ENCODE measurements around the gene NKD1. TPM values are rescaled to one million over a fixed set of nuclear protein-coding genes. Genes with fewer than 3 reads are reported as not detected.

The NKD1 gene
- total RNA-seq, 2 donors from 2014 or later: 0.66 to 1.3 TPM

DNA sequence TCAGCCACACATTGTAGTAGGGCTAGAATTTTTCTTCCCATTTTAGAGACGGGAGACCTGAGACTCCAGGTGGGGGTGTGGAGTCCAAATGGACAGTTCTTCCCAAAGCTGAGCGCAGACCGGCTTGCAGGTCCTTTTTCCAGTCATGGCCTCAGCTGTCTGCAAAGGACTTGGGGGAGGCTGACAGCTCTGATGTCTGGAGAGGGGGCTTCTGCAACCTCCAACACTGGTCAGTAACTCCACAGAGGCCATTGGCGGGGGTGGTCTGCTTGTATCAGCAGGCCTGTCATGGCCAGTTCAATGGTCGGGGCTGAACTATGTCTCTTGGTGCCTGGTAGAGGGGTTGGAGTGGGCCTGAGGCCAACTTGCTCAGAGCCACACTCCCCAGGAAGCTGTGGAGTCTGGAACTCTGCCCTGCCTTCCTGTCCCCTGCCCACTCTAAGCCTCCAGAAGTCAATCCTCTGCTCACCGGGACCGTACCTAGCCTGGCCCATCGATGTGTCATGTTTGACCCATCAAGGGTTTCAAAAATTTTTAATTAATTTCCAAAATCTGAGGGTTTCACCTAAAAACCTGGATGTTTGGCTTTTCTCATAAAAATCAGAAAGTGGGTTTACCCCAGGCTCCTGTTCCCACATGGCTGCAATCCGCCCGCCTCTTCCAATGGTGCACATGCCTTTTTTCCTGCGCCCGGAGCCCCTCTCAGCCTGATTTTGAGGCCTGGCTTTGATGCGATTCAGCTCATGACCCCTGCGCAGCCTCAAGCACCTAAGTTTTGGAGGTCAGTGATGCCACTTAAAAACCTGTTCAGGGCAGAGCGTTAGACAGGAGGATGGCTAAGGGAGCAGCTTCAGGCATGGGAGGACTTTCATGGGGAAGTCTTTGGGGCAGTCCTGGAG is 93.0 kb downstream of the NKD1 start:
- Mint-ChIP-seq H3K9me3 (no peaks in the 10 kb centered on the region), H3K4me3 (no peak overlapping the region), H3K27me3 (no peaks in the 10 kb centered on the region), H3K27ac (peak overlapping the region; percentile 10), H3K4me1 (peaks cover 8% of the 10 kb centered on the region), H3K36me3 (ENCODE audit: low read depth) (no peaks in the 10 kb centered on the region)
- no peak for ATAC-seq (replicated peaks)

GRCh38 chr16:50641818-50642187 is 93.6 kb downstream of the NKD1 start:
- H3K27ac Mint-ChIP-seq: no peak overlapping the region
- no peaks in the 10 kb centered on the region for H3K9me3 Mint-ChIP-seq
- no peaks in the 10 kb centered on the region for H3K36me3 Mint-ChIP-seq (ENCODE audit: low read depth)
- peaks cover 5% of the 10 kb centered on the region for H3K4me1 Mint-ChIP-seq
- no peaks in the 10 kb centered on the region for H3K27me3 Mint-ChIP-seq
- no peak for ATAC-seq (replicated peaks)
- no peak overlapping the region for H3K4me3 Mint-ChIP-seq

DNA sequence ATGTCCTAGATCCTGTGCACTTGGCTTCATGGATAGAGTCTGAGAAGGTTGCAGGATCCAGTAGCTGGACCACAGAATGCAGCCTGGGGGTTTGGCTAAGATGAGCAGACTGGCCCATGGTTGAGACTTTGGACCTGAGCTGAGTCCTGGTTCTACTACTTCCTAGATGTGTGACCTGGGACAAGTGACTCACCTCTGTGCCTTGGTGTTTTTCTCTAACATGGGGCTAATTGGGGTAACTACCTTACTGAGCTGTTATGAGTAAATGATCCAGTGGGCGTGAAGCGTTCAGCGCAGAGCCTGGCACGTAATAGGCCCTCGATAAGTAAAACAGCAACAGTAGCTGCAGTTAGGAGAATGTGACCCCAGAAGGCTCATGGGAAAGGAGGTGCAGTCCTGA is 94.2 kb downstream of the NKD1 start:
- ATAC-seq (replicated peaks): peak; percentile 96
- no peaks in the 10 kb centered on the region for H3K27me3 Mint-ChIP-seq

GRCh38 chr16:50643192-50643591 is 95.0 kb downstream of the NKD1 start:
- Mint-ChIP-seq H3K4me3 (no peak overlapping the region), H3K27ac (peak overlapping the region; percentile 25), H3K9me3 (no peaks in the 10 kb centered on the region), H3K36me3 (ENCODE audit: low read depth) (no peaks in the 10 kb centered on the region), H3K4me1 (peaks cover 5% of the 10 kb centered on the region), H3K27me3 (no peaks in the 10 kb centered on the region)
- ATAC-seq (replicated peaks): no peak

More for the DNA sequence above, 94.2 kb downstream of the NKD1 start:
- Mint-ChIP-seq H3K36me3 (ENCODE audit: low read depth) (no peaks in the 10 kb centered on the region), H3K4me1 (peaks cover 5% of the 10 kb centered on the region), H3K9me3 (no peaks in the 10 kb centered on the region), H3K27ac (peak overlapping the region; percentile 46), H3K4me3 (no peak overlapping the region)

GRCh38 chr16:50644245-50644644 is 96.0 kb downstream of the NKD1 start:
- Mint-ChIP-seq H3K27ac (no peak overlapping the region), H3K4me1 (peaks cover 5% of the 10 kb centered on the region), H3K27me3 (no peaks in the 10 kb centered on the region), H3K9me3 (no peaks in the 10 kb centered on the region), H3K36me3 (ENCODE audit: low read depth) (no peaks in the 10 kb centered on the region), H3K4me3 (no peak overlapping the region)
- no peak for ATAC-seq (replicated peaks)

GRCh38 chr16:50644729-50645128 is 96.5 kb downstream of the NKD1 start:
- H3K4me1 Mint-ChIP-seq: peaks cover 5% of the 10 kb centered on the region
- H3K4me3 Mint-ChIP-seq: no peak overlapping the region
- H3K27ac Mint-ChIP-seq: peak overlapping the region; percentile 60
- no peaks in the 10 kb centered on the region for H3K36me3 Mint-ChIP-seq (ENCODE audit: low read depth)
- H3K27me3 Mint-ChIP-seq: no peaks in the 10 kb centered on the region
- peak; percentile 28 for ATAC-seq (replicated peaks)
- no peaks in the 10 kb centered on the region for H3K9me3 Mint-ChIP-seq

GRCh38 chr16:50645563-50646220 is 97.5 kb downstream of the NKD1 start:
- H3K4me3 Mint-ChIP-seq: no peak overlapping the region
- no peaks in the 10 kb centered on the region for H3K36me3 Mint-ChIP-seq (ENCODE audit: low read depth)
- H3K27me3 Mint-ChIP-seq: no peaks in the 10 kb centered on the region
- H3K9me3 Mint-ChIP-seq: no peaks in the 10 kb centered on the region
- H3K27ac Mint-ChIP-seq: peak overlapping the region; percentile 60
- peaks cover 5% of the 10 kb centered on the region for H3K4me1 Mint-ChIP-seq
- no peak for ATAC-seq (replicated peaks)

DNA sequence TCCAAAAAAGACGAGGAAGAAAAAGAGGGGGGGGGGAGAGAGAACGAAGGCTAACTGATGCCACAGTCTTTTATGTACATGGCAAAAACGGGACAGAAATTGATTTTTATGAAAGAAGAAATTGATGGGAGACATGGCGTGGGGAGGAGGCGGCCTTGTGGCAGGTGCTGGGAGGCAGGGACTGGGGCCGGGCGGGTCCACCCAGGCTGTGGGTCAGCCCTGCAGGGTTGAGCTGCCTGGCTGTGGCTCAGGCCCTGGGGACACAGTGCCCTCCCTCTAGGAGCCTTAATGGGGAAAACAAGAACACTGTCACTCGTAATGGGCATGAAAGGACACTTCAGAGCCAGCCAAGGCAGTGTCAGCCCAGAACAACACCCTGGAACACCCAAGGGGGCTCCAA is 98.1 kb downstream of the NKD1 start:
- H3K4me3 Mint-ChIP-seq: no peak overlapping the region
- H3K4me1 Mint-ChIP-seq: peaks cover 5% of the 10 kb centered on the region
- H3K27me3 Mint-ChIP-seq: no peaks in the 10 kb centered on the region
- no peak for ATAC-seq (replicated peaks)
- no peaks in the 10 kb centered on the region for H3K9me3 Mint-ChIP-seq
- H3K36me3 Mint-ChIP-seq (ENCODE audit: low read depth): no peaks in the 10 kb centered on the region
- no peak overlapping the region for H3K27ac Mint-ChIP-seq

- H3K4me3 Mint-ChIP-seq: peak overlapping the region; percentile 11
- H3K9me3 Mint-ChIP-seq: peaks cover 5% of the 10 kb centered on the region
- peak; percentile 39 for ATAC-seq (replicated peaks)
- no peak overlapping the region for H3K27ac Mint-ChIP-seq
- no peaks in the 10 kb centered on the region for H3K4me1 Mint-ChIP-seq
- H3K27me3 Mint-ChIP-seq: no peaks in the 10 kb centered on the region
- H3K36me3 Mint-ChIP-seq (ENCODE audit: low read depth): no peaks in the 10 kb centered on the region
These were observed 103.7 kb downstream of the NKD1 start for GRCh38 chr16:50651835-50652438.

DNA sequence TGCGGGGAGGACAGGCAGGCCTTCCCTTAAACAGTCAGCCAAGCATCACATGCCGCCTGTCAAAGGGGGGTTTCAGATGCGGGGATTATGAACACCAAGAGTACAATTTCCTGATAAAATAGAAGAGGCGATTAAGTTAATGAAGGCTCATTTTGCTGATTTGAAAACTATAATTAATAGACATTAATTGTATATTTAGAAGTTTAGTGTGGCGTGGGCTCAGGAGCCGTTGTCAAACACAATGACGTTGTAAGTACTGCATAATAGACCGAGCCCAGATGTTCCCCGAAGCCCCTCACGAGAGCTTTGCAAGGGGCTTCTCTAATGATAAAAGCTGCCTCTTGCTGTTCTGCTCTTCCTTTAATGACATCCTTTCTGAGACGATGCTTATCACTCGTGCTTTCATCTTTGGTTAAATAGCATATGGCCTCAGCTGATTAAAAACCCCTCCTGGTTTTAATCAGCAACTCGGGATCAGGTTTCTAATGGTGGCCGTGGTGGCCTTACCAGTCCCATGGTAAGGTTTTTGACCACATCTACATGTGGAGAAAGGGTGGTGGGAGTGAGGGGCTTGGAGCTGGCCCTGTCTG is 104.7 kb downstream of the NKD1 start:
- no peak for ATAC-seq (replicated peaks)
- Mint-ChIP-seq H3K27me3 (no peaks in the 10 kb centered on the region), H3K9me3 (peaks cover 5% of the 10 kb centered on the region), H3K36me3 (ENCODE audit: low read depth) (no peaks in the 10 kb centered on the region), H3K4me3 (no peak overlapping the region), H3K4me1 (no peaks in the 10 kb centered on the region), H3K27ac (no peak overlapping the region)

DNA sequence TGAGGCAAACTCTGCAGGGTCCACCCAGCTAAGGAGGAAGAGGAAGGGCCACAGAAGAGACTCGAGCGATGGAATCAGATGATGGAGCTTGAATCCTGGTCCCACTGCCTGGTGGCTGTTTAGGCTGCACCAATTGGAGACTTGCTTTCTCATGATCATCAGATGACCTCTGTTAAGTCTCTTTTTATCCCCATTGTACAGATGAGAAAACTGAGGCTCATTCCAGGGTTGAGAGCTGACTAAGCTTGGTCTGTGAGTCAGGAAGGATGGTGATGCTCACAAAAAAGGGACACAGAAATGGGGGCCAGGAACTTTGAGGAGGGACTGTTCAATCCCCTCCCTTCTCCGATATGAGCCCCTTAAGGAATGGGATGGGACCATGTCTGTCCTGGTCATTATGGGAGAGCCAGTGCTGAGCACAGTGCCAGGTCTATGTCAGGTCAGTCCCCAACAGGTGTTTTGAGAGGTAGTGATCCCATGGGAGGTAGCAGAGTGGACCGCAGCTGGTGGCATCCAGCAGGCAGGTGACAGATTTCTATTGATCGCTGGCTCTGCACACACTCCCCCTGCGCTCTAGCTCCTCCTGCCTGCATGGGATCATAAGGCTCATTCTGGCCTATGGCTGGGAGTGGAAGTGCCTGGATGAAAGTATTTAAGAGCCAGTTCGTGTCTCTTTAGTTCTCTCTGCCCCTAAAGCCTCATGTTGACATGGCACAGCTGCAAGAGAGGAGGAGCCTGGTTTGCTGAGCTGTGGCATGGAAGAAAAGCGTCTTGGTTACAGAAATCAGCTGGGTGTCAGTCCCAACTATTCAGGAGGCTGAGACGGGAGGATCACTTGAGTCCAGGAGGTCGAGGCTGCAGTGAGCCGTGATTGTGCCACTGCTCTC is 105.7 kb downstream of the NKD1 start:
- Mint-ChIP-seq H3K27ac (peak overlapping the region; percentile 22), H3K4me3 (no peak overlapping the region), H3K9me3 (peaks cover 5% of the 10 kb centered on the region), H3K36me3 (ENCODE audit: low read depth) (no peaks in the 10 kb centered on the region), H3K27me3 (no peaks in the 10 kb centered on the region), H3K4me1 (no peaks in the 10 kb centered on the region)
- no peak for ATAC-seq (replicated peaks)

- Mint-ChIP-seq H3K27ac (no peak overlapping the region), H3K9me3 (peaks cover 5% of the 10 kb centered on the region), H3K27me3 (no peaks in the 10 kb centered on the region), H3K36me3 (ENCODE audit: low read depth) (no peaks in the 10 kb centered on the region), H3K4me1 (peaks cover 5% of the 10 kb centered on the region), H3K4me3 (no peak overlapping the region)
- no peak for ATAC-seq (replicated peaks)
These were observed 107.4 kb downstream of the NKD1 start for GRCh38 chr16:50655558-50656055.

DNA sequence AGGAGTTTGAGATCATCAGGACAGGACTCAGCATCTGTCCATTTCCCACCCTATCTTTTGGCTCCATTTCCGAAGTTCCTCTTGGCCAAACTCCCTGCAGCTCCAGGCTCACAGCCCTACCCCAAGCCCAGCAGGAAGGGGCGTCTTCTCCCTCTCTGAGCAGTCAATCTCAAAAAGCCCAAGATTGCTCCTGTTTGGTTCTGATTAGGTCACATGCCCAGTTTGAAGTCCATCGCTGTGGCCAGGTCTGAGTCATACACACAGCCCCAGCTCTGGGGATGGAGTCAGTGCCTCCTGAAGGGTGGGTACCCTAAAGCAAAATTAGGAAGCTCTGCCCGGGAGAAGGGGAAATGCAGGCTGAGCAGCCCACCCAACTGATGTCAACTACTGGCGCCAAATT is 109.0 kb downstream of the NKD1 start:
- ATAC-seq (replicated peaks): no peak
- Mint-ChIP-seq H3K4me1 (peaks cover 5% of the 10 kb centered on the region), H3K4me3 (no peak overlapping the region), H3K27me3 (no peaks in the 10 kb centered on the region), H3K9me3 (no peaks in the 10 kb centered on the region), H3K27ac (no peak overlapping the region), H3K36me3 (ENCODE audit: low read depth) (no peaks in the 10 kb centered on the region)

DNA sequence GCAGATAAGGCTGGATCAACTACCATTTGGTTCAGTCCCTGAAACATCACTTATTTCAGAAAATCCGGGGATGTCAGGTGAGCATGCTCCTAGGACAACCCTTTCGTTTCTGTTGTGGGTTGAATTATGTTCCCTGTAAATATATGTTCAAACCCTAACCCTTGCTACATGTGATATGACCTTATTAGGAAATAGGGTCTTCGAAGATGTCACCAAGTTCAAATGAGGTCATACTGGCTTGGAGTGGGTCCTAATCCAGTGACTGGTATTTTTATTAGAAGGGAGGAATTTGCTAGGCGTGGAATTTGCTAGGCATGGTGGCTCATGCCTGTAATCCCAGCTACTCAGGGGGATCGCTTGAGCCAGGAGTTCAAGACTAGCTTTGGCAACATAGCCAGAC is 111.6 kb downstream of the NKD1 start:
- H3K4me3 Mint-ChIP-seq: no peak overlapping the region
- no peaks in the 10 kb centered on the region for H3K36me3 Mint-ChIP-seq (ENCODE audit: low read depth)
- H3K4me1 Mint-ChIP-seq: peaks cover 5% of the 10 kb centered on the region
- no peaks in the 10 kb centered on the region for H3K9me3 Mint-ChIP-seq
- no peaks in the 10 kb centered on the region for H3K27me3 Mint-ChIP-seq
- ATAC-seq (replicated peaks): no peak
- no peak overlapping the region for H3K27ac Mint-ChIP-seq
